Keratinocyte (primary cell): Measurements from ENCODE around the gene TSHZ2.

ENCODE experiments used
- EZH2 ChIP-seq: IDR thresholded peaks from one replicate; pipeline ENCODE4 v1.6.1; 2012; ENCODE audit warnings: inconsistent platforms, mild to moderate bottlenecking, low read length, moderate library complexity
- TF ChIP-seq, protein P1 (sequence below), 3 experiments: IDR thresholded peaks in 1 of 3; conservative IDR thresholded peaks in 1 of 3; optimal IDR thresholded peaks in 1 of 3; 2 replicates in 2 of 3; 3 replicates in 1 of 3; pipeline versions ENCODE3 to v1.5.1; 2011; ENCODE audit warnings: low read length in 3 of 3, mild to moderate bottlenecking in 3 of 3, moderate library complexity in 2 of 3, control low read depth in 1 of 3, inconsistent platforms in 1 of 3; ENCODE audit not compliant: insufficient read depth in 2 of 3; ENCODE audit errors: extremely low read depth in 1 of 3

DNA sequence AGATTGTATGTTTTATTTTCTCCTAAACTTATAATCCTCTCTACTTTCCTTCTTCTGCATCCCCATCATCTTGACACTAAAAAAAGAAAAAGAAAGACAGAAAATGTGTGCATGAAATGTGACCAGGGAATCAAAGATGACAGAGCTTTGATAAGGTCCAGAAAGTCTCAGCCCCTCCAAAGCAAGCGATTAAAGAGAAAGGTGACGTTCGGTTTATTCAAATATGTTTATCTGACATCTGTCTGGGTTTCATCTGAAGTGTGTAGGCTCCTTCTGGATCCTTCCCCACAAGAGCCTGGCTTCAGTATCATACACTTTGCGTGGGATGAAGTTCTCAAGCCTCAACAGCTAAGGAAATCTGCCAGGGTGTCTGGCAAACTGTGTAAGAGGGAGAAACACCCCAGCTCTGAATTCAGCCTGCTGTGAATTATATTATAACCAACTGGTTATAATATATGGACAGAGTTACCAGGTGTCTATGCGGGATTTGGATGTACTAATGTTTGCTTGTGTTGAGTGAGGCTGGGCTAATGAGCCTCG is 358.5 kb downstream of the TSHZ2 start:
- TF ChIP-seq, protein P1, sequence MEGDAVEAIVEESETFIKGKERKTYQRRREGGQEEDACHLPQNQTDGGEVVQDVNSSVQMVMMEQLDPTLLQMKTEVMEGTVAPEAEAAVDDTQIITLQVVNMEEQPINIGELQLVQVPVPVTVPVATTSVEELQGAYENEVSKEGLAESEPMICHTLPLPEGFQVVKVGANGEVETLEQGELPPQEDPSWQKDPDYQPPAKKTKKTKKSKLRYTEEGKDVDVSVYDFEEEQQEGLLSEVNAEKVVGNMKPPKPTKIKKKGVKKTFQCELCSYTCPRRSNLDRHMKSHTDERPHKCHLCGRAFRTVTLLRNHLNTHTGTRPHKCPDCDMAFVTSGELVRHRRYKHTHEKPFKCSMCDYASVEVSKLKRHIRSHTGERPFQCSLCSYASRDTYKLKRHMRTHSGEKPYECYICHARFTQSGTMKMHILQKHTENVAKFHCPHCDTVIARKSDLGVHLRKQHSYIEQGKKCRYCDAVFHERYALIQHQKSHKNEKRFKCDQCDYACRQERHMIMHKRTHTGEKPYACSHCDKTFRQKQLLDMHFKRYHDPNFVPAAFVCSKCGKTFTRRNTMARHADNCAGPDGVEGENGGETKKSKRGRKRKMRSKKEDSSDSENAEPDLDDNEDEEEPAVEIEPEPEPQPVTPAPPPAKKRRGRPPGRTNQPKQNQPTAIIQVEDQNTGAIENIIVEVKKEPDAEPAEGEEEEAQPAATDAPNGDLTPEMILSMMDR (optimal IDR thresholded peaks at IDR 0.05 in 1 of 3, IDR thresholded peaks at IDR 0.05 in 1 of 3, conservative IDR thresholded peaks at IDR 0.05 in 1 of 3; ENCODE audit: extremely low read depth in 1 of 3, insufficient read depth in 2 of 3, low read length in 3 of 3): no peak
- no peak for TF ChIP-seq EZH2
